ENCODE measurements around the gene TCF3.

Gene TCF3

DNA sequence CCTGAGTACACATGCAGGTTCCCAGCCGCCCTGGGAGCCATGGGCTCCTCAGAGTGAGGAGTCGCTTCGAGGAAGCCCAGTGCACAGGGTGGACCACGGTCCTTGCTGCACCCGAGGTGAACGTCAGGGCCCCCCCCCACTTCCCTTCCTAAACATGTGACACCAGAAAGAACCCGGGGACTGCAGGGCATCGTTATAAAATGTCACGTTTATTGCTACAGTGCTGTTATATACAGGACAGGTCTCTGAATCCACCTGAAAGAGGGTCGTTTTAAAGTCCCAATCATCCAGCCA is 43.4 kb downstream of the TCF3 start:
- no peak for DNase-seq

DNA sequence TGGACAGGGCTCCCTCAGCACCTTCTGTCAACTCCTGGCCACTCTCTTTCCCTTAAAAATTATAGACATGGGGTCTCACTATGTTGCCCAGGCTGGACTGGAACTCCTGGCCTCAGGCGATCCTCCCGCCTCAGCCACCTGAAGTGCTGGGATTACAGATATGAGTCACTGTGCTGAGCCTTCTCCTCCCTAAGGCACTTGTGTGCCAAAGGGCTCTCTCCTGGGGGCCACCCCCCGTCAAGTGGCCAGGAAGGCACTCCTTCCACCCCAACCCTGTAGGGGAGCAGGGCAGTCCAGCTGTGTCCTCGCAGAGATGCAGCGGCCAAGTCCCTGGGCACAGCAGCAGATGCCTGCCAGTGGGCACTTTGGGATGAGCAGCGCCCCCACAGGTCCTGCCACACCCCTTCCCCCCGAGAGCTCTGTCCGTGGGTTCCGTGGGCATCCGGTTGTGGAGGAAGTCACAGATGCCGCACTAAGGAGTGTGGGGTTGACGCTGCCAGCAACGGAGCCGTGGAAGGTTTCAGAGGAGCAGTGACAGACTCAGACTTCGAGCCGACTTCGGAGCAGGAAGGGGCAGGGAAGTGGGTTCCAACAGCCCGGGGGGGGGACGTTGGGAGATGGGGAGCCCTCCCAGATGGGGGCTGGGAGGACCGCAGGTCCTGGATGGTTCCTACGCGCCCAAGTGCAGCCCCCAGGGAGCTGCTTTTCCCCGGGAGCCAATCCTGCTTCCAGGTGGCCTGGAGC is 43.9 kb downstream of the TCF3 start:
- no peak for DNase-seq

DNA sequence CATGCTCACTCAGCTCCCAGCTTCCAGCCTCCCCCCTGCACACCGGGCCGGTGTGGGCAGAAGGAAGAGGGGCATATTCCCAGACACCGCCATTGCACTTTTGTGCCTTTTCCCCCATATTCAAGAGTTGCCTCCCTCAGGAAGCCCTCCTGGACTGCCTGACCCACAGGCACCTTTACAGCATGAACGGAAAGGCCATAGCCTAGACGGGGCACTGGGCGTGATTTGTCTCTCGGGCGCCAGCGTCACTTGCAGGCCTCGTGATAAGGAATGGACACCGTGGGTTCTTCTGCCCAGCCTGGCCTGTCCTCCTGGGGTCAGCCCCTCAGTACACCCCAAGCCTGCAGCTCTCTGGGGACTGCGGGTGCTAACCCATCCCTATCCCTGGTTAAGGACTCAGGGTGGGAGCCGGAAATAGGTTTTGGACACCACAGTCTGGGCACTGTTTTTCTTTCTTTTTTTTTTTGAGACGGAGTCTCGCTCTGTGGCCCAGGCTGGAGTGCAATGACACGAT is 46.2 kb downstream of the TCF3 start:
- no peak for DNase-seq

DNA sequence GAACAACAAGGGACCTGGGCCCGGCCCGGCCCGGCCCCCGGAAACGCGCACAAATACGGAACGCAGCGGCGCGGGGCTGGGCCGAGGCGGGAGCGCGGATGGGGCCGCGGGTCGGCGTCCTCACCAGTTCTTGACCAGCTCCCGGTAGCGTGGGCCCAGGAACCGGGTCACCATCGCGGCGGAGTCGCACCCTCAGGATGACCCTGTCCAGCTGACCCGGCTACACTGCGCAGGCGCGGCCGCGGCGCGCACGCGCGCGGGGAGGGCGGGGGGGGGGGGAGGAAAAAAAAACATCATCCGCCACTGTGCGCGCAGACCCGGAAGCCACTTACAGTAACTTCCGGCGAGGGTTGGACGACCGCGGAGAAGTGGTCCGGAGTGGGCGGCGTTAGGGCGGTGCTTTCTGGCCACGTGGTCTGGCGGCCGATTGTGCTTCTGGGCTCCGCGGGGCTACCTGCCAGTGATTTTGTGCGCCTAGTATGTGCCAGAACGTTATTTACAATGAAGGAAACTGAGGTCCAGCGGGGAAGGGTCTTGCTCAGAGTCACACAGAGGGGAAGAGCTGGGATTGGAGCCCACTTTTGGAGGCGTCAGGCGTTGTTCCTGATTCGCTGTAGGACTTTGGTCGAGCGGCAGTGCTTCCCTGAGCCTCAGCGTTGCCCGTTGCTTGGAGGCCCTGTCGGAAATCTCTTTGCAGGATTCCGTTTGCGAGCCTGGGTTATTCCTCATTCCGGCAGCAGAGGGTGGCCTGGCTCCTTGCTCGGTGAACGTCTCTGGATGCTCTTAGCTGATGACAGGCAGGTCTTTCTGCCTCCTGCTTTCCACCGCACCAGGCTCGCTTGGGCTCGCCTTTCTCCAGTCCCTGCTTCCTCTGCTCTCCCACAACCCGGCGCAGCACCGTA is 46.9 kb downstream of the TCF3 start, which contains the start of gene UQCR11:
TSS of gene UQCR11 (minus strand) at position 227 of the 902 bp plus-strand sequence. CDS start at position 174, 53 bp downstream.
- DNase-seq, result peak; percentile 95

DNA sequence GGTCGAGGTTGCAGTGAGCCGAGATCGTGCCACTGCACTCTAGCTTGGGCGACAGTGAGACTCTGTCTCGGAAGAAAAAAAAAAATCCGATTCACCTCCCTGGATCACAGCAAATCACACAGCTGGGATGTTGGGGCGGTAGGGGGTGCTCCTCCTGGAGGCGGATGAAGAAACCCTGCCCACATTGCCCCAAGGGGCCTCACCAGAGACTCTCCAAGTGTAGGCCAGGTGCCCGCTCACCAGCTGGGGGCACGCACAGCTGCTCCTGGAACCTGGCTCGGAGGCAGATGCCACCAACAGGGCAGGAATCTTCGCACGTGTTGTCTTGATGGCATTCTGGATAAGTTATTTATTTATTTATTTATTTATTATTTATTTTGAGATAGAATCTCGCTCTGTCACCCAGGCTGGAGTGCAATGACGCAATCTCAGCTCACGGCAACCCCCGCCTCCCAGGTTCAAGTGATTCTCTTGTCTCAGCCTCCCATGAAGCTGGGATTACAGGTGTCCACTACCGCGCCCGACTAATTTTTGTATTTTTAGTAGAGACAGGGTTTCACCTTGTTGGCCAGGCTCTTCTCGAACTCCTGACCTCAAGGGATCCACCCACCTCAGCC is 50.2 kb downstream of the TCF3 start:
- DNase-seq, result no peak

DNA sequence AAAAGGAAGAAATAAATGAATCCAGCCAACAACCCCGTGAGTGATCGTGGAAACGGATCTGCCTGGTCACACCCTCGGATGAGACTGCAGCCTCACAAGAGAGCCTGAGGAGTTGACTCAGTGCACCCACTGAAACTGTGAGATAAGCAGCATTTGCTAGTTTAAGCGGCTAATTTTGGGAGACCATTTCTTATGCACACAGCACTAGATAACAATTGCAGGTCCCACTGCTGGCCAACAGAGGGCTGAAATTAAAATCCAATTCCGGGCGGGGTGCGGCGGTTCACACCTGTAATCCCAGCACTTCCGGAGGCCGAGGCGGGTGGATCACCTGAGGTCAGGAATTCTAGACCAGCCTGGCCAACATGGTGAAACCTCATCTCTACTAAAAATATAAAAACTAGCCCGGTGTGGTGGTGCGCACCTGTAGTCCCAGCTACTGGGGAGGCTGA is 50.8 kb downstream of the TCF3 start:
- peak; percentile 93 for DNase-seq

DNA sequence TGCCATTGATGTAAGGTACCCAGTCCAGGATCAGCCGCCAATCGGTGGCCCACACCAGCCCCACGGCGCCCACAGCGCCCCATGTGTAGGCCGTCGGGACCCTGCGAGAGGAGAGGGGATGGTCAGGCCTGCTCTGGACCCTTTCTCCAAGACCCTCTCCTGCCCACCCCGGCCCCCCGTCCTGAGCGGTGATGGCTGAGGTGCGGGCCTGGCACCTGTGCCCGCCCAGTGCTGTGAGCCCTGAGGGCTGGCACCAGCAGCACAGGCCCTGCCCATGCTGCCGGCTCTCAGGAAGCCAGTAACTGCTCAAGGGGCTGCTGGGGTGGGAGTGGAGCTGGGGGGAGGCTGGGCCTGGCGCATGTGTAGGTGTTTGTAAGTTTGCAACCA is 53.0 kb downstream of the TCF3 start:
- DNase-seq, result no peak

DNA sequence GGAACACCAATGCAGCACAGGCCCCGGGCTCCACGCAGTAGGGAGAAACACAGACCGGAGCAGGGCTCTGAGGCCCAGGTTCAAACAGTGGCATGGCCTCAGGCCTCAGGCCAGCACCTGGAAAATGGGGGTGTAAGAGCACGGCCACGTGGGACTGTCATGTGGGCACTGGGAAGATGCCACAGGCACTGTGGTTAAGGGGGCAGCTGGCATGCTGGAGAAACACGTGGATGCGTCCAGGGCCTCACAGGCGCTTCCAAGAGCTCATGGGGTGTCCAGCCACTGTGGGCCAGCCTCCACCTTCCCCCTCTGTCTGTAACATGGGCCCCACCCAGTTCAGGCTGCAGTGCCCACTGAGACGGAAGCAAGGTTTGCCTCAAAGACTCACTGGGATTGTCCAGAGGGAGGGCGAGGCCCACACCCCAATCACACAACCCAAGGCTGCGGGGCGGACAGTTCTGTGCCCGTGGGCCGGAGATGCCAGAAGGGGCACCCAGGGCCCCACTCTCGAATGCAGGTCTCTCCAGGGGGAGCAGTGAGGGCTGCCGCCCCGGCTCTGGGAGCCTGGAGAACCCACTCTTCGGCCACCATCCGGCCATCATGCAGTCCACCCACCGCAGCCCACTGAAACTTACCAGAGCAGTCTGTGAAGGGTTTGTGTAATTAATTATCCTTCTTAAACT is 53.5 kb downstream of the TCF3 start:
- no peak for DNase-seq

DNA sequence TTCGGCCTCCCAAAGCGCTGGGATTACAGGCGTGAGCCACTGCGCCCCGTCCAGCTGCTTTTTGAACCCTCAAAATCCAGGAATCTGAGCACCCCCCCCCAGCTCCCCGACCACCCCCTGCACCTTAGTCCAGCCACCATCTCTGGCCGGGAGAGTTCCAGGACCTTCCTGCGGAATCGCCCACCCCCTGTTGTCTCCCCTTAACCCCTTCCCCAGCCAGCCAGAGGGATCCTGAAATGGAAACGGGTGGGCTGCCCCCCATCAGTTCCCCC is 59.0 kb downstream of the TCF3 start:
- no peak for DNase-seq

DNA sequence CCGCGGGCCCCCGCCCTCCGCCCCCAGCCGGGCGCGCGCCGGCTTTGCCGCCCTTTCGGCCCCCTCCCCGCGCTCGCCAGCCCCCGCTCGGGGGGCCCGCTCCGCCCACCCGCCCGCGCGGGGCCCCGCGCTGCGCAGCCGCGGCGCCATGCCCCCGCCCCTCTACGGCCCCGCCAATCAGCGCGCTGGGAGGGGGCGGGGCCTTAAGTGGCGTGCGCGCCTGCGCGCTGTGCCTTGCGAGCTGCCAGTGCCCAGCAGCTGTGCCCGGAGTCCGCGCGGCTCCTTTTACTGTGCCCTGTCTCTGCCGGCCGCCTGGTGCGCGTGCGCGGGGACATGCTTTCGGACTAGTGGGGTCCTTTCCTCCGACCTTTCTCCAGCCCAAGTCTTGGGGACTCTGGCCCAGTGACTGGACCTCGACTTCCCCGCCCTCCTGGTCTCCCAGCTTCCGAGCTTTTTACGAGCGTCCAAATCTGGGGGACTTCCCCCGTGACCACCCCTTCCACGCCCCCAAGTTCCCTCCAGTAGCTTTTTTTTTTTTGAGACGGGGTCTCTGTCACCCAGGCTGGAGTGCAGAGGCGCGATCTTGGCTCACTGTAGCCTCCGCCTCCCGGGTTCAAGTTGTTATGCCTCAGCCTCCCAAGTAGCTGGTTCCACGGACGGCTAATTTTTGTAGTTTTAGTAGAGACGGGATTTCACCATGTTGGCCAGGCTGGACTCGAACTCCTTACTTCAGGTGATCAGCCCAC is 59.5 kb downstream of the TCF3 start, which contains the start of gene MBD3:
TSS of gene MBD3 (minus strand) at position 111 of the 746 bp plus-strand sequence. CDS start 234 bp downstream, outside the sequence.
- DNase-seq, result peak; percentile 92

DNA sequence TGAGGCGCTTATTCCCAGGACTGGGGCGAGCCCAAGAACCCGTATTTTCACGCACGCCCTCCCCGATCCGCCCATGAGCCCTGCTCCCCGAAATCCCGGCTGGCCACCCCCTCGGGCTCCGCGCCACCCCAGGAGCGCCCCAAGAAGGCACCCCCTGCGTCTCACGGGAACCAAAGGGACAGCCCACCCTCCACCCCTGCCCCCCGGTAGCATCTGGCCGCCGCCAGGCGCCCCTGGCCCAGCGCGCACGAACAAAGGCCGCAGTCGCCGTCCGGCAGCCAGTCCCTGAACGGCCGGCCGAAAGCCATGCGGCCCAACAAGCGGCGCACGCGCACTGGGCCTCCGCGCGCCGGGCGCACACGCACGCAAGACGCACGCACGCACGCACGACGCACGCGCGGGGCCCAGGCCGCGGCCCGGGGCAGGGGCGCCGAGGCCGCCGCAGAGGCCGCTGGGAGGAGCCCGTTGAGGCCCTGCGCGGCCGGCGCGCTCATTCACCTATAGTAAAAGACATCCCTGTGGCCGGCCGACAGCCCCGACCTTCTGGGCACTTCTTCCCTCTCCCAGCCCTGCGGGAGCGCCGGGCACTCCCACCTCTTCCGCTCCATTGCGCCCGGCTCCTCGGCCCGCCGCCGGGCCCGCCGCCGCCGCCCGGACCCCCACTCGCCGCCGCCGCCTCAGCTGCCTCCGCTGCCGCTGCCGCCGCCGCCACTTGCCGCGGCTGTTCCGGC is 60.2 kb downstream of the TCF3 start:
- peak; percentile 90 for DNase-seq

DNA sequence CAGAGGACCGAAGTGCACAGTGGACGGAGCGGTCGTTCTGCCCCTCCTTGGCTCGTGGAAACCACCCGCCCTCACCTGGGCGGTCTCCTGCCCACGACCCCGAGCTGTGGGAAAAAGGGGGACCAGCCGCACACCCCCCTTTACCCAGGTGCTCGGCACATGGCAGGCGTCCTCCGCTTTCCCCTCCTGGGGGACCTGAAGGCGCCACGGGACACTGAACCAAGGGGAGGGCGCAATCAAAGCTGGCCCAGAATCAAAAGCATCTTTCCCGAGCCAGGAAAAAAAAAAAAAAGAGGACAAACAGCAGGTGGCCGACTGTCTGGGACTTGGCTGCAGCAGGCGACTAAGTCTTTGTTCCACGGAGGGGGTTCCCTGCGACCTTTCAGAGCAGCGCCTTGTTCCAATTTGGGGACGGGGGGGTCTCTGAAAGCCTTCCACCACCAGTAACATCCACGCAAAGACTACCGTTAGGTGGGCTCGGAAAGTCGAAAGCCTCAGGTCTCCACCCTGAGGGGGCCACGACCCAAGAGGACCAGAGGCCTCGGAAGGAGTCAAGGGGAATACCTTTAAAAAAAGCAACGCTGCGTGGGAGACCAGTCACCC is 60.9 kb downstream of the TCF3 start:
- no peak for DNase-seq

DNA sequence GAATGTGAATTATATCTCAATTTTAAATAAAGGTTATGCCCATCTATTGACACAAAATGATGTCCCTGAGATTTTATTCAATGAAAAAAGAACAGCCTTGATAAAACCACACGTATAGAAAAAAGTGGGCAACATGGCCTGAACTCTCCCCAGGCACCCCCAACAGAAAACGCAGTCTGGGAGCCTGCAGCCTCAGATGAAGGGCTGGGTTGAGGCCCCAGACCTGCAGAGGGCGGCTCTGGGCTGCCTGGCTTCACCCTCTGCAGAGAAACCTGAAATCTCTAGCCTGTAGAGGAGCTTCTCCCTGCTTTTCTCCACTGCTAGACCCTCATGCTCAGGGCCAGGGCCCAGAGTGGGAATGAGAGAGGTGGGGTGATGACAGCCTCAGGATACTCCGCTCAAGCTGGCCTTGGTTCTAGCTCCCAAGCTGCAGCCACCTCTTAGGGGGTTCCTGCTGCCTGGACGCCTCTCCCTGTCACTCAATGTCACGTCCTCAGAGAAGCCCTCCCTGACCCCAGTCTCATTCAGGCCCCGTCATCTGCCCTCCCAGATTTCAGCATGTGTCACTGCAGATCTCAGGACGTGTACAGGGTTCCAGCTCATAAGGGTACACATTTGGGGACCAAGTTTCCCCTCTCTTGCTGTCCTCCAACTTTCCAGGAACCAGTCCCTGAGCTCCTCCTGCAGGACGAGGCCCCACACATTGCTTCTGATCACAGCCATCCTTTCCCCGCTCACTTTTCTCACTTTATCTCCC is 61.6 kb downstream of the TCF3 start:
- DNase-seq, result peak; percentile 66

DNA sequence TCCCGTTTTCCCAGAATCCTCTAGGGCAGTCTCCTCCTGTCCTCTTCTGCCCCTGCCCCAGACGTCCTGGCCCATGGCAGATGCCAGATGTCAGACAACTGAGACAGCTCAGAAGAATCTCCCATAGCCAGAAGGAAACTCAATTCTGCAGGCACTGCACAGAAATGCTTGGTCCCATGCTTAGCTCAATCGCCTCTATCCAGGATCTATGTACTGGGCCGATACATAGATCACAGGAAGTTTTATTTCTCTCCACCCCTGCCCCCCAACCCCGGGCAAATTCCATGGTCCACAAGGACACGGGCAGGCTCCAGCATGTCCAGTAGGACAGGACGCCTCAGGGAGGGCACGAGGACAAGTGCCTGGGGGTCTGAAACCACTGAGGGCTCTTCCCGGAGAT is 64.5 kb downstream of the TCF3 start:
- DNase-seq, result no peak

DNA sequence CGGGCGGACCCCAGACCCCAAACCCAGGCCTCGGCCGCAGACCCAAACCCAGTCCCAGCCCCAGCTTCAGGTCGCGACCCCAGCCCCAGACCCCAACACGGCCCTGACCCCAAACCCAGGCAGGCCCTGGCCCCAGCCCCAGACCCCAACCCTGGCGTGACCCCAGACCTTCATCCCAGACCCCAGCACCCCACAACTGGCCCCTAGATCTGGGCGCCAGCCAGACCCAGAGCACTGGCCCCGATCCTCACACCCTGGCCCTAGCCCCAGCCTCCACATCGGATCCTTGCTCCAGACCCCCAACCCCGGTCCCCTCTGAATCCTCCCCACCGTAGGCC is 67.2 kb downstream of the TCF3 start:
- DNase-seq, result no peak

DNA sequence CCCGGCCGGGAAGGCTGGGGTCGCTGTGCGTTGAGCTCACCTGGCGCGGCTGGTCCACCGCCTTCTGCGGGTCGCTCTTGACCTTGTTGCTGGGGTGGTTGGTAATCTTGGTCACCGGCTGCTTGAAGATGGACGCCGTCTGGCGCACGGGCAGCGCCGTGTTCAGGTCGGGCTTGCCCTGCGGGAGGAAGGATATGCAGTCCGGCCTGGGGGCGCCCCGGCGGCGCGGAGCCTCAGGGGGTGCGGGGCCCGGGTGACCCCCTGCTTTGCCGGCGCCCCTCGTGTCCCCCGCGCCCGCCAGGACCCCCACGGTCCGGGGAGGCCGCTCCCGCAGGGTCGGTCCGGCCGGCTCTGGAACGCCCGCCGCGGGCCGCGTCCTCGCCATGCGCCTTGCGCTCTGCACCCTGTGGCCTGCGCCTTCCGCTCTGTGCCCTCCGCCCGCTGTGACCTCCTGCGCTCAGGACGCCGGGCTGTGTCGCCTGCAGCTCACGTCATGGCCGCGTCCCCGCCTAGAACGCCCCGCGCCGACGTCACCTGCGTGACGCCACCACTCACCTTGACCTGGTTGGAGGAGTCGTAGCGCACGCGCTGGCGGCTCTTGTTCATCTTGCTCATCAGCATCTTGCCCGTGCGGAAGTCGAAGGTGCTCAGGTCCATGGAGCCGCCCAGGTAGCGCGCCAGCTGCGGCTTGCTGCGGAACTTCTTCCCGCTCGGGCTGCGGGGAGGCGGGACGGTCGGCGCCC is 67.7 kb downstream of the TCF3 start:
- no peak for DNase-seq

DNA sequence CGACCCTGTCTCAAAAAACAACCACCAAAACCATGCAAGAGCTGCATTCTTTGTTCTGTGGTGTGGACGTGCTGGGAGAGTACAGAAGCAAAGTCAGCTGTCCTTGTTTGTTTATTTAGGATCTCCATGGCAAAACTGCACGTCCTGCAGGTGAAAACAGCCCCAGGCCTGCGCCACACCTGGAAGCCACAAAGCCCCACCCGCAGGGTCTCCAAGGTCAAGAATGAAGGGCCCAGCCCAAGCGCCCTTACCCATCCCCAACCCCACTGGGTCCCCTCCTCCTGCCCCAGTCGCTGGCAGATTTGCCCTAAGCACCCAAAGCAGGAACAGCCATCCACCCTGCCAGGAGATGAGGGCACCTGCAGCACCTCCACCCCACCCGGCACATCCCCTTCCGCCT is 70.2 kb downstream of the TCF3 start:
- DNase-seq, result no peak

DNA sequence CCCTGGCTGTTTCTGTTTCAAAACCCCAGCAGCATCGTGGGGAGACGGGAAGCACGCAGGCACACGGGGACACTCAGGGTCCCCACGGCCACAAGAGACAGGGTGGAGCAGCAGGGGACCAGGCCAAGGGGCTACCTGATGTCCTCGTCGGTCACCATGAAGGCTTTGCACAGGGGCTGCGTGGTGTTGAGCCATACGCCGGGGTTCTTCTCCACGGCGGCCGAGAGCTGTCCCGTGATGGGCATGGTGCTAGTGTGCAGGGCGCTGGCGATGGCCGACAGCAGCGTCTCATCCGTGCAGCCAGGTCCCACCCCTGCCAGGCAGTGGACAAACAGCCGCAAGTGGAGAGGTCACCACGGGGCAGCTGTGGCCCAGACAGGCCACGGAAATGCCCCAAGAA is 71.5 kb downstream of the TCF3 start:
- no peak for DNase-seq

DNA sequence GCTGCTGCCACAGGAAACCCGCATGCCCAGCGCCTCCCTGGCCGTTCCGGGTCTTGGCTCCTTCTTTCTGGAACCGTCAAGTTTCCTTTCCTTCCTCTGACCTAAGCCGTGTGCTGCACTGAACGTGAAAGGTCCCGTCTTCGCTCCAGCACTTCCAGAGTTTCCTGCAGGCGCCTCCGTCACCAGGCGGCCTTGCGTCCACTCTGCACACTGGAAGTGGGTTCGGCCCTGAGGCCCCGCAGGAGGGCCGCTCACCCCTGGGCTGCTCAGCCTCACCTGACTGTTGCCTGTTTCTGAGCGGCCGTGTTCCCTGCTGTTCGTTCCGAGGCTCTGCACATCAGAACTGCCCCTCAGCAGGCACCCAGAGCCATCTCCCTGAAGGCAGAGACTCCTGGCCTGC is 72.0 kb downstream of the TCF3 start:
- DNase-seq, result no peak

DNA sequence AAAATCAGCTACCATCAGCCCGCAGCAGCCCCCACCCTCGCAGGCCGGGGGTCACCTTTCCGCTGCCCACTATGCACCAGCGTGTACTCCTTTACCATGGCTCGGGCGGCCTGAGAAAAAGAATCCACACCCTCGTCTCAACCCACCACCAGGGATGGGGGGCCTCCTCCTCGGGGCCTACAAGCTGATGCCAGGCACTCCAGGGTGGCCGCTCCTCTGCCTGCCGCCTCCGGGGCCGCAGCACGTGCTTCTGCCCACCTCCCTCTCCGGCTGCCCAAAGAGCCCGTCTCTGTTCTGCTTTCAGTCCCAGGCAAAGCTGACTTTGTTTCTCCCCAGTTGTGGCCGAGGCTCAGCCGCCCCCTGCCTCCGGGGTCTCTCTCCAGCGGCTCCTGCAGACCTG is 73.2 kb downstream of the TCF3 start:
- no peak for DNase-seq

Measured in hematopoietic multipotent progenitor cell treated with erythropoietin and hydrocortisone succinate and interleukin-3 and kit ligand, for 8 days (in vitro differentiated cells).